Gastrocnemius medialis (tissue), 4 donors: Measurements from ENCODE around the gene ZDHHC8.

Source experiments
- CTCF ChIP-seq, 5 experiments: fragments of 450-650 bp in 3 of 5; fragments of 200-600 bp in 2 of 5; sonication (generic) in 2 of 5; IDR thresholded peaks in 4 of 5; conservative IDR thresholded peaks in 1 of 5; 1 replicate in 4 of 5; 2 replicates in 1 of 5; pipeline ENCODE4 v1.5.1; 2016 to 2019; ENCODE audit warnings: antibody characterized with exemption in 5 of 5, mild to moderate bottlenecking in 3 of 5, moderate library complexity in 3 of 5
- POLR2A ChIP-seq, 2 donors: fragments of 450-650 bp; IDR thresholded peaks; one replicate each; pipeline ENCODE4 v1.6.1; 2017; ENCODE audit warnings: antibody characterized with exemption in 2 of 2, mild to moderate bottlenecking in 2 of 2, moderate library complexity in 2 of 2

DNA sequence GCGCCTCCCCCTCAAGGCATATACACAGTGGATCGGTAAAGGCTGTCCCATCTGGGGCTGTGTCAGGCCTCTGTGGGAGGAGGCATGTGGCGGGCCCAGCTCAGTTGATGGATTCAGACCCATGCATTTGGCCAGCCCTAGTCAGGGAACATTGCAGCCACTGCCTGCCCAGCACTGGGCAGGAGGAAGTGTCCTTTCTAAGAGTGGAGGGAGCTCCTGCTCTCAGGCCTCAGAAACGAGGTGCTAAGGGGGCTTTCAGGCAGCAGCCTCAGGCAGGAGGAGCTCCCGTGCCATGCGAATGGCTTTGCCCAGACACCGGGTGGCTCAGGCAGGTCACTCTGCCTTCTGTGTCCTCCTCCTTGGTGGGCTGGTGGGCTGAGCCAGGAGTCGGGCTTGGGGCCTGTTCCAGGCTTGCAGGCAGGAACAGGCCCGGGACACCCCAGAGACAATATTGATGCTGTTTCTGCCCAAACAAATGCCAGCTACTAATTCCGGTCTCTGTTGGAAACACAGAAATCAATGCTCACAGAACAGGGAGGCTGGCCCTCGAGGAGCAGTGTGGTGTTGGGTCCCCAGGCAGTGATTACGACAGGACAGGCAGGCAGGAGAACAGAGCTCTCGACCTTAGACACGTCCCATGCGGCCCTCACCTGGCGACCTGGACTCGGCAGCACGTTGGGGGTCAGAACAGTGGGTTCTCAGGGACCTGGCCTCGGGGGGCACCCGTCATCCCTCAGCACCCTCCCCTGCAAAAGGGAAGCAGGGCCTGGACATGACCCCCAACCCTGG, 61.6 kb downstream of the ZDHHC8 start:
- no peak for TF ChIP-seq POLR2A (IDR thresholded peaks at IDR 0.05)
- no peak for TF ChIP-seq CTCF (IDR thresholded peaks at IDR 0.05 in 4 of 5, conservative IDR thresholded peaks at IDR 0.05 in 1 of 5)
